ENCODE data around the gene MAST4. TPM values are rescaled to one million over a fixed set of nuclear protein-coding genes. Genes with fewer than 3 reads are reported as not detected.

MAST4 gene
- total and polyA plus RNA-seq, 2 donors (not counting 1 experiment from before 2014, with no cell fraction given) = 2.5 to 57.1 TPM

- POLR2A ChIA-PET = no interaction called here
- ATAC-seq (ENCODE audit: low read depth) = no peak
- Histone ChIP-seq H4K20me1 (ENCODE audit: control insufficient read depth, insufficient read depth, low read length, poor library complexity, severe bottlenecking) (no peaks in the 10 kb centered on the region), H3K27me3 (replicated peaks in 1 of 4; ENCODE audit: control extremely low read depth in 1 of 4, control insufficient read depth in 3 of 4, insufficient read depth in 4 of 4, low read length in 3 of 4) (no peaks in the 10 kb centered on the region), H3K4me2 (replicated peaks; ENCODE audit: low read depth, low read length, poor library complexity, severe bottlenecking) (no peak overlapping the region), H3K27ac (ENCODE audit: low read length in 2 of 2) (no peak overlapping the region), H3K4me3 (ENCODE audit: control extremely low read depth in 1 of 5, extremely low read depth in 1 of 5, insufficient read depth in 1 of 5, low read depth in 2 of 5, low read length in 4 of 5) (no peak overlapping the region), H2AFZ (ENCODE audit: insufficient read depth, low read depth, low read length, poor library complexity, severe bottlenecking) (no peak overlapping the region), H3K79me2 (ENCODE audit: control insufficient read depth, insufficient read depth, low read length) (no peaks in the 10 kb centered on the region), H3K36me3 (replicated peaks in 1 of 2; ENCODE audit: control extremely low read depth in 1 of 2, control insufficient read depth in 1 of 2, extremely low read depth in 1 of 2, insufficient read depth in 2 of 2, low read length in 1 of 2) (no peaks in the 10 kb centered on the region), H3K9me3 (ENCODE audit: control extremely low read depth in 1 of 3, control insufficient read depth in 2 of 3, insufficient read depth in 1 of 3, low read length in 2 of 3) (no peaks in the 10 kb centered on the region), H3K9ac (ENCODE audit: low read length) (no peak overlapping the region), H3K4me1 (ENCODE audit: control insufficient read depth in 2 of 2, insufficient read depth in 2 of 2, low read length in 2 of 2) (no peaks in the 10 kb centered on the region)
- CTCF ChIA-PET = no interaction called here
- WGBS (ENCODE audit: insufficient coverage) = 100% methylated on average over 2 of the region's 4 CpGs
- DNase-seq = no peak
- no peaks in the 10 kb centered on the region for H3K9me3 Mint-ChIP-seq (ENCODE audit: insufficient read depth)
- intact Hi-C loops (cut with micrococcal nuclease) = no loop called here
- TF ChIP-seq, protein P1, sequence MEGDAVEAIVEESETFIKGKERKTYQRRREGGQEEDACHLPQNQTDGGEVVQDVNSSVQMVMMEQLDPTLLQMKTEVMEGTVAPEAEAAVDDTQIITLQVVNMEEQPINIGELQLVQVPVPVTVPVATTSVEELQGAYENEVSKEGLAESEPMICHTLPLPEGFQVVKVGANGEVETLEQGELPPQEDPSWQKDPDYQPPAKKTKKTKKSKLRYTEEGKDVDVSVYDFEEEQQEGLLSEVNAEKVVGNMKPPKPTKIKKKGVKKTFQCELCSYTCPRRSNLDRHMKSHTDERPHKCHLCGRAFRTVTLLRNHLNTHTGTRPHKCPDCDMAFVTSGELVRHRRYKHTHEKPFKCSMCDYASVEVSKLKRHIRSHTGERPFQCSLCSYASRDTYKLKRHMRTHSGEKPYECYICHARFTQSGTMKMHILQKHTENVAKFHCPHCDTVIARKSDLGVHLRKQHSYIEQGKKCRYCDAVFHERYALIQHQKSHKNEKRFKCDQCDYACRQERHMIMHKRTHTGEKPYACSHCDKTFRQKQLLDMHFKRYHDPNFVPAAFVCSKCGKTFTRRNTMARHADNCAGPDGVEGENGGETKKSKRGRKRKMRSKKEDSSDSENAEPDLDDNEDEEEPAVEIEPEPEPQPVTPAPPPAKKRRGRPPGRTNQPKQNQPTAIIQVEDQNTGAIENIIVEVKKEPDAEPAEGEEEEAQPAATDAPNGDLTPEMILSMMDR (IDR thresholded peaks at IDR 0.05) = no peak
- no peak for TF ChIP-seq EZH2 (IDR thresholded peaks at IDR 0.05; ENCODE audit: borderline replicate concordance, insufficient read depth, low read depth, low read length, poor library complexity, severe bottlenecking)
- no peak overlapping the region for H3K27ac Mint-ChIP-seq
- no peak overlapping the region for H3K4me3 Mint-ChIP-seq
- H3K4me1 Mint-ChIP-seq = no peaks in the 10 kb centered on the region
- no peaks in the 10 kb centered on the region for H3K27me3 Mint-ChIP-seq
These were observed 521.9 kb downstream of the MAST4 start for GRCh38 chr5:67118050-67118620.

DNA sequence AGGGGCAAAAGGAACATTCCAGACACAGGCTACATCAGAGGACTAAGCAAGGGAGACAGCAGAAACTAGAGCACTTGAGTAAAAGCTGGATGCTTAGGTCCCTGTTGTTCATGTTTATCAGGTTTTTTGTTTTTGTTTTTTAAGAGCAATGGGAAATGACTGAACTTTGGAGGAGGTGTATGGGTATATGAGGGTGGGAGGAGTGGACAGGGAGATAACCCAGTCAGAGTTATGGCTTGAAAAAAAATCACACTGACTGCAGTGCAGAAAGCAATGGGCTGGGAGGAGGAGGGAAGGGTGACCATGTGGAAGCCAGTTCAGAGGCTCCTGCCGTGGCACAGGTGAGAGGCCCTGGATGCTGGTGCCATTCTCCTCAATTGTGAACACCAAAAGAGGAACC is 522.8 kb downstream of the MAST4 start:
- ATAC-seq (ENCODE audit: low read depth) (no peak), DNase-seq (no peak)
- Mint-ChIP-seq H3K27me3 (no peaks in the 10 kb centered on the region), H3K9me3 (ENCODE audit: insufficient read depth) (no peaks in the 10 kb centered on the region), H3K4me1 (no peaks in the 10 kb centered on the region), H3K4me3 (no peak overlapping the region), H3K27ac (no peak overlapping the region)
- no peak for TF ChIP-seq EZH2 (IDR thresholded peaks at IDR 0.05; ENCODE audit: borderline replicate concordance, insufficient read depth, low read depth, low read length, poor library complexity, severe bottlenecking)
- TF ChIP-seq, protein P1 (IDR thresholded peaks at IDR 0.05) = no peak
- WGBS (ENCODE audit: insufficient coverage) = 100% methylated on average over 1 of the region's 1 CpG
- no peak overlapping the region for H3K4me3 ChIP-seq (ENCODE audit: control extremely low read depth in 1 of 5, extremely low read depth in 1 of 5, insufficient read depth in 1 of 5, low read depth in 2 of 5, low read length in 4 of 5)
- H3K9ac ChIP-seq (ENCODE audit: low read length) = no peak overlapping the region
- no peaks in the 10 kb centered on the region for H3K9me3 ChIP-seq (ENCODE audit: control extremely low read depth in 1 of 3, control insufficient read depth in 2 of 3, insufficient read depth in 1 of 3, low read length in 2 of 3)
- no peaks in the 10 kb centered on the region for H3K4me1 ChIP-seq (ENCODE audit: control insufficient read depth in 2 of 2, insufficient read depth in 2 of 2, low read length in 2 of 2)
- no peaks in the 10 kb centered on the region for H4K20me1 ChIP-seq (ENCODE audit: control insufficient read depth, insufficient read depth, low read length, poor library complexity, severe bottlenecking)
- ChIA-PET POLR2A (no interaction called here), CTCF (no interaction called here)
- H2AFZ ChIP-seq (ENCODE audit: insufficient read depth, low read depth, low read length, poor library complexity, severe bottlenecking) = no peak overlapping the region
- intact Hi-C loops (cut with micrococcal nuclease) = no loop called here
- no peaks in the 10 kb centered on the region for H3K27me3 ChIP-seq (replicated peaks in 1 of 4; ENCODE audit: control extremely low read depth in 1 of 4, control insufficient read depth in 3 of 4, insufficient read depth in 4 of 4, low read length in 3 of 4)
- no peaks in the 10 kb centered on the region for H3K36me3 ChIP-seq (replicated peaks in 1 of 2; ENCODE audit: control extremely low read depth in 1 of 2, control insufficient read depth in 1 of 2, extremely low read depth in 1 of 2, insufficient read depth in 2 of 2, low read length in 1 of 2)
- H3K79me2 ChIP-seq (ENCODE audit: control insufficient read depth, insufficient read depth, low read length) = no peaks in the 10 kb centered on the region
- no peak overlapping the region for H3K4me2 ChIP-seq (replicated peaks; ENCODE audit: low read depth, low read length, poor library complexity, severe bottlenecking)
- no peak overlapping the region for H3K27ac ChIP-seq (ENCODE audit: low read length in 2 of 2)

Data from B cell (primary cell).